AG10803 (cell line): ENCODE measurements around the gene DUSP2.

Source experiments
- DNase-seq: peaks from one replicate; pipeline ENCODE4 v3.0.0; 2010; ENCODE audit warnings: low read depth
- H3K4me3 ChIP-seq: 2 replicates; pipeline ENCODE4 v1.5.1; 2011; ENCODE audit warnings: mild to moderate bottlenecking, low read length, control low read depth
- CTCF ChIP-seq: conservative IDR thresholded peaks from 2 replicates; pipeline ENCODE4 v1.5.1; 2011; ENCODE audit warnings: mild to moderate bottlenecking, low read length, control low read depth, inconsistent platforms

The DUSP2 gene

GRCh38 chr2:96097951-96098823, 47.1 kb downstream of the DUSP2 start:
- no peak for DNase-seq
- no peak overlapping the region for H3K4me3 ChIP-seq
- TF ChIP-seq CTCF: no peak

GRCh38 chr2:96097441-96097840, 47.8 kb downstream of the DUSP2 start:
- no peak overlapping the region for H3K4me3 ChIP-seq
- TF ChIP-seq CTCF: no peak
- DNase-seq: no peak

GRCh38 chr2:96095116-96095636, 50.1 kb downstream of the DUSP2 start:
- H3K4me3 ChIP-seq: no peak overlapping the region
- no peak for DNase-seq
- no peak for TF ChIP-seq CTCF

- TF ChIP-seq CTCF: no peak
- no peak for DNase-seq
Observed at GRCh38 chr2:96093528-96093927, 51.7 kb downstream of the DUSP2 start.

More at GRCh38 chr2:96093528-96093927, 51.7 kb downstream of the DUSP2 start:
- H3K4me3 ChIP-seq: no peak overlapping the region
